H1 (cell line): ENCODE results near the gene PAAF1. TPM values are rescaled to one million over a fixed set of nuclear protein-coding genes. Genes with fewer than 3 reads are reported as not detected.

Source experiments
- CTCF ChIA-PET: fragments of 300-600 bp; sonication (Branson Sonifier 250); formaldehyde crosslinking; loops from one replicate; lab custom pipeline; 2021; ENCODE audit not compliant: partially characterized antibody; lab: Charles Lee
- POLR2A ChIA-PET: fragments of 300-600 bp; sonication (Branson Sonifier 250); formaldehyde crosslinking; loops from one replicate; lab custom pipeline; 2021; ENCODE audit warnings: inconsistent platforms; ENCODE audit not compliant: partially characterized antibody; lab: Charles Lee
- DNase-seq, 2 experiments: peaks; one replicate each; pipeline versions ENCODE4 v3.0.0 to v3.0.0-alpha.2; 2010 to 2022; ENCODE audit warnings: low spot score in 2 of 2, low read depth in 1 of 2, mixed read lengths in 1 of 2
- FAIRE-seq: peaks from 2 replicates; lab custom pipeline; 2011; peaks lifted over from hg19 to GRCh38; lab: Jason Lieb, UNC
- H2AFZ ChIP-seq: 2 replicates; pipeline ENCODE4 v1.8.1; 2012; ENCODE audit warnings: low read length, inconsistent platforms
- H2AK5ac ChIP-seq: 2 replicates; pipeline ENCODE4 v1.6.1; 2013; ENCODE audit warnings: low read depth, low read length
- H2BK120ac ChIP-seq: replicated peaks from 2 replicates; pipeline ENCODE3; 2013; ENCODE audit warnings: low read depth, low read length, inconsistent platforms
- H2BK12ac ChIP-seq: 2 replicates; pipeline ENCODE4 v1.6.1; 2013; ENCODE audit warnings: low read depth, low read length
- H2BK15ac ChIP-seq: 2 replicates; pipeline ENCODE4 v1.6.1; 2013; ENCODE audit warnings: low read length
- H2BK20ac ChIP-seq: 2 replicates; pipeline ENCODE4 v1.6.1; 2013; ENCODE audit warnings: low read length
- H2BK5ac ChIP-seq: 2 replicates; pipeline ENCODE4 v1.6.1; 2013; ENCODE audit warnings: low read depth, low read length
- H3K14ac ChIP-seq: 2 replicates; pipeline ENCODE4 v1.6.1; 2013; ENCODE audit warnings: inconsistent platforms; ENCODE audit not compliant: insufficient read length
- H3K18ac ChIP-seq: 2 replicates; pipeline ENCODE4 v1.6.1; 2013; ENCODE audit warnings: low read length; ENCODE audit errors: extremely low read depth
- H3K23ac ChIP-seq: 2 replicates; pipeline ENCODE4 v1.6.1; 2013; ENCODE audit warnings: inconsistent platforms; ENCODE audit not compliant: insufficient read length
- H3K23me2 ChIP-seq: 2 replicates; pipeline ENCODE4 v1.6.1; 2013; ENCODE audit warnings: low read depth, low read length
- H3K27ac ChIP-seq: 2 replicates; pipeline ENCODE4 v1.6.1; 2011; ENCODE audit warnings: low read depth, low read length, inconsistent platforms
- H3K27me3 ChIP-seq, 4 experiments: replicated peaks in 1 of 4; 1 replicate in 1 of 4; 2 replicates in 3 of 4; pipeline versions ENCODE4 v1.6.1 to v1.8.1; 2011 to 2013; ENCODE audit warnings: low read length in 3 of 4, mild to moderate bottlenecking in 3 of 4, inconsistent platforms in 2 of 4, mixed read lengths in 2 of 4, moderate library complexity in 1 of 4; ENCODE audit not compliant: control insufficient read depth in 3 of 4, insufficient read depth in 3 of 4; ENCODE audit errors: extremely low read depth in 1 of 4
- H3K36me3 ChIP-seq, 4 experiments: 2 replicates each; pipeline versions ENCODE4 v1.6.1 to v1.8.1; 2011 to 2013; ENCODE audit warnings: mild to moderate bottlenecking in 4 of 4, low read length in 3 of 4, moderate library complexity in 2 of 4, control low read depth in 1 of 4, inconsistent platforms in 1 of 4; ENCODE audit not compliant: insufficient read depth in 4 of 4, control insufficient read depth in 2 of 4
- H3K4ac ChIP-seq: replicated peaks from 2 replicates; pipeline ENCODE3; 2013; ENCODE audit warnings: low read length, low read depth, mixed read lengths, inconsistent platforms; ENCODE audit not compliant: insufficient read length
- H3K4me1 ChIP-seq, 4 experiments: replicated peaks in 1 of 4; 1 replicate in 1 of 4; 2 replicates in 3 of 4; pipeline versions ENCODE4 v1.6.1 to v1.8.1; 2011 to 2013; ENCODE audit warnings: low read length in 3 of 4, inconsistent platforms in 2 of 4, mixed read lengths in 1 of 4; ENCODE audit not compliant: insufficient read depth in 4 of 4, control insufficient read depth in 3 of 4
- H3K4me2 ChIP-seq, 2 experiments: 2 replicates each; pipeline versions ENCODE4 v1.6.1 to v1.8.1; 2011 to 2013; ENCODE audit warnings: low read depth in 2 of 2, low read length in 2 of 2, control low read depth in 1 of 2, inconsistent platforms in 1 of 2, mild to moderate bottlenecking in 1 of 2; ENCODE audit not compliant: insufficient read depth in 1 of 2
- H3K4me3 ChIP-seq, 4 experiments: fragments of 200-600, 300-600 bp in 1 of 4; sonication (generic), shearing (Covaris generic), sonication (Bioruptor Twin) in 1 of 4; 2 replicates each; pipeline versions ENCODE4 v1.5.1 to v1.8.1; 2011 to 2016; ENCODE audit warnings: low read length in 4 of 4, low read depth in 3 of 4, control low read depth in 2 of 4, inconsistent platforms in 2 of 4, mild to moderate bottlenecking in 2 of 4, mixed read lengths in 1 of 4, moderate library complexity in 1 of 4; ENCODE audit not compliant: insufficient read depth in 2 of 4; ENCODE audit errors: extremely low read depth in 1 of 4
- H3K56ac ChIP-seq: replicated peaks from 2 replicates; pipeline ENCODE3; 2013; ENCODE audit warnings: low read depth, mild to moderate bottlenecking, mixed read lengths, low read length, inconsistent platforms; ENCODE audit not compliant: insufficient read length
- H3K79me1 ChIP-seq: 2 replicates; pipeline ENCODE4 v1.6.1; 2013; ENCODE audit warnings: low read depth, low read length, control low read depth
- H3K79me2 ChIP-seq, 2 experiments: 2 replicates each; pipeline versions ENCODE4 v1.6.1 to v1.8.1; 2012 to 2013; ENCODE audit warnings: low read length in 2 of 2, mild to moderate bottlenecking in 2 of 2, inconsistent platforms in 1 of 2; ENCODE audit not compliant: insufficient read depth in 2 of 2, control insufficient read depth in 1 of 2
- H3K9ac ChIP-seq, 4 experiments: replicated peaks in 1 of 4; 1 replicate in 1 of 4; 2 replicates in 3 of 4; pipeline versions ENCODE4 v1.6.1 to v1.8.1; 2011 to 2013; ENCODE audit warnings: low read depth in 3 of 4, low read length in 3 of 4, control low read depth in 2 of 4, mild to moderate bottlenecking in 2 of 4, moderate library complexity in 2 of 4, inconsistent platforms in 1 of 4; ENCODE audit errors: extremely low read depth in 1 of 4
- H3K9me3 ChIP-seq, 2 experiments: 2 replicates each; pipeline versions ENCODE4 v1.6.1 to v1.8.1; 2012 to 2013; ENCODE audit warnings: mild to moderate bottlenecking in 2 of 2, moderate library complexity in 2 of 2, control low read depth in 1 of 2, inconsistent platforms in 1 of 2, low read depth in 1 of 2, low read length in 1 of 2, mixed read lengths in 1 of 2; ENCODE audit not compliant: insufficient read depth in 2 of 2
- H4K20me1 ChIP-seq, 2 experiments: replicated peaks in 1 of 2; 2 replicates each; pipeline versions ENCODE3 to v1.8.1; 2011 to 2013; ENCODE audit warnings: inconsistent platforms in 2 of 2, low read length in 2 of 2, mild to moderate bottlenecking in 1 of 2; ENCODE audit not compliant: insufficient read depth in 2 of 2, control insufficient read depth in 1 of 2
- H4K5ac ChIP-seq: 2 replicates; pipeline ENCODE4 v1.6.1; 2013; ENCODE audit warnings: low read length, low read depth, mixed read lengths, inconsistent platforms; ENCODE audit not compliant: insufficient read length
- H4K8ac ChIP-seq: 2 replicates; pipeline ENCODE4 v1.8.0; 2013; ENCODE audit warnings: mild to moderate bottlenecking, moderate library complexity, low read length, inconsistent platforms; ENCODE audit not compliant: insufficient read depth; ENCODE audit errors: extremely low read depth
- H4K91ac ChIP-seq: replicated peaks from 2 replicates; pipeline ENCODE3; 2013; ENCODE audit warnings: low read length, mixed read lengths, inconsistent platforms; ENCODE audit not compliant: insufficient read length
- BACH1 ChIP-seq: IDR thresholded peaks from 2 replicates; pipeline ENCODE4 v1.6.1; 2012; ENCODE audit warnings: low read length, improper control_type of control experiment
- BRCA1 ChIP-seq: IDR thresholded peaks from 2 replicates; pipeline ENCODE4 v1.6.1; 2012; ENCODE audit warnings: low read depth, low read length, improper control_type of control experiment
- CEBPB ChIP-seq: IDR thresholded peaks from 2 replicates; pipeline ENCODE4 v1.6.1; 2012; ENCODE audit warnings: low read depth, low read length
- CREB1 ChIP-seq: IDR thresholded peaks from 2 replicates; pipeline ENCODE4 v1.6.1; 2012; ENCODE audit warnings: inconsistent platforms
- HDAC6 ChIP-seq: IDR thresholded peaks from one replicate; pipeline ENCODE4 v1.7.1; 2012; ENCODE audit warnings: low read depth, mild to moderate bottlenecking, inconsistent platforms, low read length, moderate library complexity
- KDM5A ChIP-seq: fragments of 200-600 bp; IDR thresholded peaks from 2 replicates; pipeline ENCODE4 v1.7.1; 2012; ENCODE audit warnings: mild to moderate bottlenecking, low read length, inconsistent platforms, mixed read lengths
- MAFK ChIP-seq: IDR thresholded peaks from 2 replicates; pipeline ENCODE4 v1.6.1; 2012; ENCODE audit warnings: low read depth, mild to moderate bottlenecking, improper control_type of control experiment, low read length
- NANOG ChIP-seq: IDR thresholded peaks from 2 replicates; pipeline ENCODE4 v1.6.1; 2011; ENCODE audit warnings: low read length, low read depth, mild to moderate bottlenecking, inconsistent platforms; ENCODE audit not compliant: insufficient read depth, poor library complexity, severe bottlenecking
- POLR2A ChIP-seq, 2 experiments: IDR thresholded peaks; 1 replicate in 1 of 2; 2 replicates in 1 of 2; pipeline ENCODE4 v1.6.1; 2011; ENCODE audit warnings: low read depth in 2 of 2, low read length in 2 of 2, mild to moderate bottlenecking in 2 of 2; ENCODE audit errors: control extremely low read depth in 1 of 2
- POU5F1 ChIP-seq: IDR thresholded peaks from 2 replicates; pipeline ENCODE4 v1.6.1; 2011; ENCODE audit warnings: low read depth, mild to moderate bottlenecking, low read length, moderate library complexity
- RAD21 ChIP-seq, 2 experiments: IDR thresholded peaks in 1 of 2; conservative IDR thresholded peaks in 1 of 2; 2 replicates each; pipeline ENCODE4 v1.6.1; 2011; ENCODE audit warnings: low read depth in 2 of 2, low read length in 2 of 2, improper control_type of control experiment in 1 of 2, inconsistent platforms in 1 of 2, mild to moderate bottlenecking in 1 of 2, moderate library complexity in 1 of 2
- SP4 ChIP-seq: IDR thresholded peaks from 2 replicates; pipeline ENCODE4 v1.6.1; 2012; ENCODE audit warnings: low read length, inconsistent platforms
- TBP ChIP-seq: IDR thresholded peaks from 2 replicates; pipeline ENCODE4 v1.6.1; 2011; ENCODE audit warnings: low read depth, low read length, improper control_type of control experiment
- WGBS, 2 experiments: shearing (Covaris generic) in 1 of 2; methylation state at CpG; one replicate each; pipeline versions ENCODE4 v1.1.6 to v1.1.7; 2013 to 2015; ENCODE audit warnings: low lambda C conversion rate in 2 of 2, mixed read lengths in 2 of 2, inconsistent platforms in 1 of 2, low coverage in 1 of 2, missing lambda C conversion rate in 1 of 2; ENCODE audit not compliant: insufficient replicate concordance in 2 of 2, insufficient coverage in 1 of 2, insufficient read length in 1 of 2; ENCODE audit errors: extremely low coverage in 1 of 2, missing lambda C conversion rate in 1 of 2; 5-methylcytosine and 5-hydroxymethylcytosine counted together
- polyA plus RNA-seq, 7 experiments: library from polyadenylated mRNA; depleted of rRNA in 3 of 7; stranded (reverse) in 5 of 7; unstranded in 2 of 7; fragments of >200 nt in 5 of 7; fragments of 200-250 nt in 2 of 7; gene quantifications; 1 replicate in 5 of 7; 2 replicates in 1 of 7; 4 replicates in 1 of 7; pipeline versions ENCODE4 v1.2.1 to v1.2.3, GENCODE V29; 2011 to 2013; ENCODE audit warnings: missing spikeins in 2 of 7, mixed read lengths in 2 of 7
- total RNA-seq: library from RNA; stranded (reverse); fragmentation: NEBNext Ultra II Directional; extraction: Animal tissue kit (Norgen Biotek cat#: 25700); gene quantifications from 2 replicates; pipeline ENCODE4 v1.2.1, GENCODE V29; 2021
- TF ChIP-seq, protein P1 (sequence below): IDR thresholded peaks from 2 replicates; pipeline ENCODE4 v1.6.1; 2011; ENCODE audit warnings: low read length, improper control_type of control experiment

Gene PAAF1
- total and polyA plus RNA-seq, 2 of the 8 experiments (the other 6 are each of a cell fraction or from before 2014, with no cell fraction given) = 24.4 to 28.8 TPM

DNA sequence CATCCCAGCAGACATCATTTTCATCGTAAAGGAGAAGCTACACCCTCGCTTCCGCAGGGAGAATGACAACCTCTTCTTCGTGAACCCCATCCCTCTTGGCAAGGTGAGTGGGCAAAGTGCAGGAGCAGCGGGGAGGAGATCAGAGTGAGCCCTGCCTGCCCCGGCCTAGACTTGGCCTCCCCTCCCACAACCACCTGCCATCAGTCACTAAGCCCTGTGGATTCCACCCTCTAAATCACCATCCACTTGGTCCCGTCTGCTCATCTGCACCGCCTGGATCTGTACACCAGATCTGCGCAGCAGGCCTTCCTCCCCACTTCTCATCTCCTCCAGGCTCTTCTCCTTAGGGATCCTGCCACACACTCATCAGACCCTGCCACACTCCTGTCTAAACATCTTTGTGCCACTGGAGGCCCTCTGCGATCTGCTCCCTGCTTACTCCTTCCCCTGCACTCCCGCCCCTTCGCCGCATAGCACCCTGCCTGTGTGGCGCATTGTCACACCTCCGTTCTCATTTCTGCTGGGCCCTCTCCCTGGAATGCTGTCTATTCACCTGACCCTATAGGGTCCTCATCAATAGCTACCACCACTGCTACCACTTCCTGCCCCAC is 91.7 kb downstream of the PAAF1 start:
- CTCF ChIA-PET = interaction anchor here (0.6 to 2.9 kb wide), 2 partner anchors 10 to 76 kb away, joined by 3 to 8 read pairs; no protein-coding TSS in a partner anchor
- H2BK120ac ChIP-seq = no peak overlapping the region
- TF ChIP-seq HDAC6 = no peak
- TF ChIP-seq CREB1 = no peak
- no peak for TF ChIP-seq POU5F1
- no peak for TF ChIP-seq TBP
- TF ChIP-seq CEBPB = no peak
- no peak for TF ChIP-seq POLR2A (IDR thresholded peaks at IDR 0.05; ENCODE audit: control extremely low read depth in 1 of 2, low read depth in 2 of 2, low read length in 2 of 2)
- TF ChIP-seq SP4 = no peak
- TF ChIP-seq, protein P1, sequence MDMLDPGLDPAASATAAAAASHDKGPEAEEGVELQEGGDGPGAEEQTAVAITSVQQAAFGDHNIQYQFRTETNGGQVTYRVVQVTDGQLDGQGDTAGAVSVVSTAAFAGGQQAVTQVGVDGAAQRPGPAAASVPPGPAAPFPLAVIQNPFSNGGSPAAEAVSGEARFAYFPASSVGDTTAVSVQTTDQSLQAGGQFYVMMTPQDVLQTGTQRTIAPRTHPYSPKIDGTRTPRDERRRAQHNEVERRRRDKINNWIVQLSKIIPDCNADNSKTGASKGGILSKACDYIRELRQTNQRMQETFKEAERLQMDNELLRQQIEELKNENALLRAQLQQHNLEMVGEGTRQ = no peak
- no peak for TF ChIP-seq NANOG
- TF ChIP-seq RAD21 (IDR thresholded peaks at IDR 0.05 in 1 of 2, conservative IDR thresholded peaks at IDR 0.05 in 1 of 2; ENCODE audit: low read depth in 2 of 2, low read length in 2 of 2) = no peak; a peak in 1 of 4 replicates
- no peak for TF ChIP-seq MAFK
- TF ChIP-seq BACH1 = no peak
- no peak for TF ChIP-seq BRCA1
- no peak for TF ChIP-seq KDM5A

More for the DNA sequence above, 91.7 kb downstream of the PAAF1 start:
- FAIRE-seq = no peak
- no peak overlapping the region for H3K14ac ChIP-seq
- no peak overlapping the region for H2AFZ ChIP-seq
- no peak overlapping the region for H2BK12ac ChIP-seq
- no peaks in the 10 kb centered on the region for H3K4me1 ChIP-seq
- H4K91ac ChIP-seq = no peak overlapping the region
- no peak overlapping the region for H2BK15ac ChIP-seq
- H2BK20ac ChIP-seq = no peak overlapping the region
- no peak for DNase-seq
- no peak overlapping the region for H4K5ac ChIP-seq
- H3K79me1 ChIP-seq = no peaks in the 10 kb centered on the region
- no peak overlapping the region for H3K4ac ChIP-seq
- no peak overlapping the region for H3K56ac ChIP-seq
- H3K4me3 ChIP-seq = no peak overlapping the region
- peaks cover 0 to 2% of the 10 kb centered on the region in 2 experiments for H4K20me1 ChIP-seq
- no peak overlapping the region for H3K23ac ChIP-seq
- H3K27ac ChIP-seq = no peak overlapping the region
- WGBS, 2 experiments = 86% methylated on average over 15 of the region's 15 CpGs; no CpG with 5 or more reads in 1 of the 2 experiments
- no peaks in the 10 kb centered on the region for H3K9me3 ChIP-seq
- no peak overlapping the region for H3K18ac ChIP-seq
- POLR2A ChIA-PET = interaction anchor here (1.0 to 8.8 kb wide), 2 partner anchors 11 to 13 kb away, joined by 3 to 94 read pairs; partner anchors contain the start of gene UCP2
- H3K27me3 ChIP-seq = no peaks in the 10 kb centered on the region
- no peak overlapping the region; the same call in 1 of the 2 replicates for H4K8ac ChIP-seq
- no peak overlapping the region for H2AK5ac ChIP-seq
- H3K23me2 ChIP-seq = no peaks in the 10 kb centered on the region
- no peak overlapping the region for H3K4me2 ChIP-seq
- H2BK5ac ChIP-seq = no peak overlapping the region
- no peak overlapping the region for H3K9ac ChIP-seq
- no peaks in the 10 kb centered on the region for H3K36me3 ChIP-seq
- H3K79me2 ChIP-seq = no peaks in the 10 kb centered on the region
